Fibroblast of lung (primary cell): Measurements from ENCODE around the gene RTKN2.

Experiments used
- CTCF ChIP-seq, 2 donors: IDR thresholded peaks in 1 of 2; conservative IDR thresholded peaks in 1 of 2; 1 replicate in 1 of 2; 2 replicates in 1 of 2; pipeline ENCODE4 v1.5.1; 2011 to 2012; ENCODE audit warnings: low read length in 2 of 2, control low read depth in 1 of 2, inconsistent platforms in 1 of 2, low read depth in 1 of 2, mild to moderate bottlenecking in 1 of 2
- EZH2 ChIP-seq: IDR thresholded peaks from 2 replicates; pipeline ENCODE4 v1.5.1; 2012; ENCODE audit warnings: low read length, control low read depth, mild to moderate bottlenecking; ENCODE audit errors: missing control alignments

- TF ChIP-seq EZH2 = no peak
- TF ChIP-seq CTCF (conservative IDR thresholded peaks at IDR 0.05 in 1 of 2, IDR thresholded peaks at IDR 0.05 in 1 of 2; ENCODE audit: low read depth in 1 of 2, low read length in 2 of 2) = no peak
Measured at GRCh38 chr10:62231805-62232204, 36.8 kb downstream of the RTKN2 start.
